Peyer's patch (tissue), 4 donors: ENCODE data around the gene HSD11B2.

ENCODE experiments used
- POLR2A ChIP-seq, 2 donors: fragments of 450-650 bp; IDR thresholded peaks; one replicate each; pipeline ENCODE4 v1.5.1; 2017; ENCODE audit warnings: antibody characterized with exemption in 2 of 2, mild to moderate bottlenecking in 2 of 2, moderate library complexity in 2 of 2
- TF ChIP-seq, protein P1 (sequence below), 6 experiments: fragments of 450-650 bp in 4 of 6; fragments of 200-600 bp in 2 of 6; sonication (generic) in 1 of 6; IDR thresholded peaks; one replicate each; pipeline ENCODE4 v1.5.1; 2017 to 2019; ENCODE audit warnings: antibody characterized with exemption in 6 of 6, mild to moderate bottlenecking in 3 of 6, moderate library complexity in 1 of 6

DNA sequence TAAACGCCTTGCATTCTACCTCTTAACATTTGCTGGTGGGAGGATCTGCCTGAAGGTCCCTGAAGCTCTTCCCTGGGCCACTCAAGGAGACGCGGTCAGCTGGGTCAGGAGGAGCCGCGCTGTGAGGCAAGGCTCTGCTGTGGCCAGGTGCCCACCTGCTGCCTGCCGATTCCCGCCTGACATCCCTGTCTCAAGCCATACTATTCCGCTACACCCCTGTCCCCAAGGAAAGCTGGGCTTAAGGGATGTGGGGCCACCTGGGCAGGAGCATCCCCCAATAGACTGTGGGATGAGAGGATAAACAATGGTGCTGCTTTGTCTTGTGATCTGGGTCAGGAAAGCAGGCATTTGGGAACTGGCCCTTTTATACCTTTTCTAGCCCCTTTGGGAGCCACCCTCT lies 42.7 kb upstream of the HSD11B2 start:
- TF ChIP-seq, protein P1, sequence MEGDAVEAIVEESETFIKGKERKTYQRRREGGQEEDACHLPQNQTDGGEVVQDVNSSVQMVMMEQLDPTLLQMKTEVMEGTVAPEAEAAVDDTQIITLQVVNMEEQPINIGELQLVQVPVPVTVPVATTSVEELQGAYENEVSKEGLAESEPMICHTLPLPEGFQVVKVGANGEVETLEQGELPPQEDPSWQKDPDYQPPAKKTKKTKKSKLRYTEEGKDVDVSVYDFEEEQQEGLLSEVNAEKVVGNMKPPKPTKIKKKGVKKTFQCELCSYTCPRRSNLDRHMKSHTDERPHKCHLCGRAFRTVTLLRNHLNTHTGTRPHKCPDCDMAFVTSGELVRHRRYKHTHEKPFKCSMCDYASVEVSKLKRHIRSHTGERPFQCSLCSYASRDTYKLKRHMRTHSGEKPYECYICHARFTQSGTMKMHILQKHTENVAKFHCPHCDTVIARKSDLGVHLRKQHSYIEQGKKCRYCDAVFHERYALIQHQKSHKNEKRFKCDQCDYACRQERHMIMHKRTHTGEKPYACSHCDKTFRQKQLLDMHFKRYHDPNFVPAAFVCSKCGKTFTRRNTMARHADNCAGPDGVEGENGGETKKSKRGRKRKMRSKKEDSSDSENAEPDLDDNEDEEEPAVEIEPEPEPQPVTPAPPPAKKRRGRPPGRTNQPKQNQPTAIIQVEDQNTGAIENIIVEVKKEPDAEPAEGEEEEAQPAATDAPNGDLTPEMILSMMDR (IDR thresholded peaks at IDR 0.05) = no peak
- no peak for TF ChIP-seq POLR2A (IDR thresholded peaks at IDR 0.05)
